KMS-11 (cell line): ENCODE data around the gene UMPS.

Experiments
- H2AFZ ChIP-seq: fragments of 200-600 bp; sonication (generic); 2 replicates; pipeline ENCODE4 v1.6.1; 2016; ENCODE audit warnings: antibody characterized with exemption, mixed run types, low read depth
- H3K27ac ChIP-seq: fragments of 200-600 bp; sonication (generic); 2 replicates; pipeline ENCODE4 v1.6.1; 2016; ENCODE audit warnings: mild to moderate bottlenecking, mixed run types
- H3K27me3 ChIP-seq: fragments of 200-600 bp; sonication (generic); 2 replicates; pipeline ENCODE4 v1.6.1; 2017; ENCODE audit warnings: mild to moderate bottlenecking, low read depth, mixed run types, moderate library complexity; ENCODE audit not compliant: insufficient read depth
- H3K36me3 ChIP-seq: fragments of 200-600 bp; sonication (generic); 2 replicates; pipeline ENCODE4 v1.6.1; 2017; ENCODE audit warnings: mild to moderate bottlenecking, mixed run types; ENCODE audit not compliant: insufficient read depth
- H3K4me1 ChIP-seq: fragments of 200-600 bp; sonication (generic); 2 replicates; pipeline ENCODE4 v1.6.1; 2016; ENCODE audit warnings: mild to moderate bottlenecking, low read depth, mixed run types; ENCODE audit not compliant: poor library complexity, severe bottlenecking
- H3K4me2 ChIP-seq: fragments of 200-600 bp; sonication (generic); 2 replicates; pipeline ENCODE4 v1.7.0; 2016; ENCODE audit warnings: mild to moderate bottlenecking, mixed run types
- H3K4me3 ChIP-seq: fragments of 200-600 bp; sonication (generic); IDR thresholded peaks from 2 replicates; pipeline ENCODE4 v1.6.1; 2017; ENCODE audit warnings: low read depth, low read length, mixed read lengths; ENCODE audit not compliant: insufficient read depth
- H3K79me2 ChIP-seq: fragments of 200-600 bp; sonication (generic); 2 replicates; pipeline ENCODE4 v1.6.1; 2016; ENCODE audit warnings: low read depth, mixed run types; ENCODE audit not compliant: insufficient read depth
- H3K9ac ChIP-seq: fragments of 200-600 bp; sonication (generic); 2 replicates; pipeline ENCODE4 v1.6.1; 2016; ENCODE audit warnings: mild to moderate bottlenecking, mixed run types
- H4K20me1 ChIP-seq: fragments of 200-600 bp; sonication (generic); 2 replicates; pipeline ENCODE4 v1.6.1; 2016; ENCODE audit warnings: mild to moderate bottlenecking, mixed run types; ENCODE audit not compliant: insufficient read depth
- CTCF ChIP-seq: fragments of 200-600 bp; sonication (generic); conservative IDR thresholded peaks from 2 replicates; pipeline ENCODE4 v1.6.1; 2017; ENCODE audit warnings: low read depth, mild to moderate bottlenecking, antibody characterized with exemption, low read length, moderate library complexity, mixed read lengths

UMPS gene

GRCh38 chr3:124764746-124765145 lies 34.5 kb downstream of the UMPS start:
- no peak for TF ChIP-seq CTCF
- no peaks in the 10 kb centered on the region for H3K79me2 ChIP-seq
- H3K27ac ChIP-seq: peak overlapping the region; percentile 15; the same call in 1 of the 2 replicates
- H3K4me1 ChIP-seq: peaks cover 62% of the 10 kb centered on the region
- H3K4me2 ChIP-seq: no peak overlapping the region
- H4K20me1 ChIP-seq: no peaks in the 10 kb centered on the region
- no peak overlapping the region for H3K4me3 ChIP-seq
- H2AFZ ChIP-seq: no peak overlapping the region
- no peaks in the 10 kb centered on the region; the same call in 1 of the 2 replicates for H3K36me3 ChIP-seq
- no peaks in the 10 kb centered on the region for H3K27me3 ChIP-seq
- no peak overlapping the region for H3K9ac ChIP-seq

- Histone ChIP-seq H3K27me3 (no peaks in the 10 kb centered on the region), H3K4me2 (no peak overlapping the region), H3K4me1 (peaks cover 66% of the 10 kb centered on the region), H3K9ac (no peak overlapping the region), H3K36me3 (no peaks in the 10 kb centered on the region; the same call in 1 of the 2 replicates), H3K27ac (peak overlapping the region; percentile 15; the same call in 1 of the 2 replicates), H2AFZ (no peak overlapping the region), H3K79me2 (no peaks in the 10 kb centered on the region), H4K20me1 (no peaks in the 10 kb centered on the region), H3K4me3 (no peak overlapping the region)
- TF ChIP-seq CTCF: no peak
Observed at GRCh38 chr3:124765197-124765840, 35.1 kb downstream of the UMPS start.

GRCh38 chr3:124766113-124767095 lies 36.2 kb downstream of the UMPS start:
- Histone ChIP-seq H3K36me3 (no peaks in the 10 kb centered on the region; the same call in 1 of the 2 replicates), H3K27ac (no peak overlapping the region), H3K4me1 (peaks cover 66% of the 10 kb centered on the region)

GRCh38 chr3:124767264-124767663 lies 37.0 kb downstream of the UMPS start:
- Histone ChIP-seq H3K36me3 (no peaks in the 10 kb centered on the region; the same call in 1 of the 2 replicates), H3K4me1 (peaks cover 66% of the 10 kb centered on the region)
- no peak for TF ChIP-seq CTCF

More at GRCh38 chr3:124766113-124767095, 36.2 kb downstream of the UMPS start:
- H2AFZ ChIP-seq: no peak overlapping the region
- H3K79me2 ChIP-seq: no peaks in the 10 kb centered on the region
- no peak overlapping the region for H3K9ac ChIP-seq
- TF ChIP-seq CTCF: no peak
- H3K4me2 ChIP-seq: no peak overlapping the region
- no peaks in the 10 kb centered on the region for H4K20me1 ChIP-seq
- H3K27me3 ChIP-seq: no peaks in the 10 kb centered on the region
- no peak overlapping the region for H3K4me3 ChIP-seq

More at GRCh38 chr3:124767264-124767663, 37.0 kb downstream of the UMPS start:
- no peaks in the 10 kb centered on the region for H3K27me3 ChIP-seq
- no peak overlapping the region for H3K4me2 ChIP-seq
- no peak overlapping the region for H3K9ac ChIP-seq
- no peak overlapping the region for H3K4me3 ChIP-seq
- no peak overlapping the region for H3K27ac ChIP-seq
- H4K20me1 ChIP-seq: no peaks in the 10 kb centered on the region
- H3K79me2 ChIP-seq: no peaks in the 10 kb centered on the region
- no peak overlapping the region for H2AFZ ChIP-seq
